SK-N-SH (cell line): ENCODE measurements around the gene CEP44. TPM values are rescaled to one million over a fixed set of nuclear protein-coding genes. Genes with fewer than 3 reads are reported as not detected.

ENCODE experiments used
- CTCF ChIA-PET: fragments of 300-600, 350-600 bp; formaldehyde crosslinking; extraction: SDS; loops from one replicate; lab custom pipeline; 2021; lab: Yijun Ruan, JAX
- POLR2A ChIA-PET: fragments of 350-600 bp; sonication (Branson Sonifier 250); formaldehyde crosslinking; extraction: SDS; loops from one replicate; lab custom pipeline; 2020; ENCODE audit warnings: antibody characterized with exemption, inconsistent platforms; lab: Yijun Ruan, JAX
- DNase-seq: peaks from one replicate; pipeline ENCODE4 v3.0.0; 2012
- H2AFZ ChIP-seq: fragments of 200-600 bp; sonication (generic); 2 replicates; pipeline ENCODE4 v1.8.1; 2016; ENCODE audit warnings: antibody characterized with exemption, mild to moderate bottlenecking, low read depth
- H3F3A ChIP-seq: fragments of 200-600 bp; sonication (generic); replicated peaks from 2 replicates; pipeline ENCODE3; 2016; ENCODE audit warnings: antibody characterized with exemption, mild to moderate bottlenecking; ENCODE audit not compliant: insufficient read depth
- H3K27ac ChIP-seq, 2 experiments: fragments of 200-500 bp in 1 of 2; fragments of 200-600 bp in 1 of 2; sonication (Bioruptor generic) in 1 of 2; sonication (generic), shearing (Covaris generic) in 1 of 2; 2 replicates each; pipeline versions ENCODE4 v1.5.1 to v1.6.1; 2014 to 2016; ENCODE audit warnings: low read depth in 2 of 2, inconsistent platforms in 1 of 2, low read length in 1 of 2, mild to moderate bottlenecking in 1 of 2, mixed read lengths in 1 of 2
- H3K27me3 ChIP-seq: fragments of 200-600 bp; sonication (generic), shearing (Covaris generic); 2 replicates; pipeline ENCODE4 v1.6.1; 2016; ENCODE audit warnings: mixed run types; ENCODE audit not compliant: insufficient read depth
- H3K36me3 ChIP-seq, 2 experiments: fragments of 200-500 bp in 1 of 2; fragments of 200-600 bp in 1 of 2; sonication (Bioruptor generic) in 1 of 2; sonication (generic) in 1 of 2; replicated peaks in 1 of 2; 2 replicates each; pipeline versions ENCODE3 to v1.5.1; 2014 to 2016; ENCODE audit warnings: low read length in 1 of 2, mild to moderate bottlenecking in 1 of 2; ENCODE audit not compliant: insufficient read depth in 2 of 2, control insufficient read depth in 1 of 2
- H3K4me1 ChIP-seq, 2 experiments: fragments of 200-500 bp in 1 of 2; fragments of 200-600 bp in 1 of 2; sonication (Bioruptor generic) in 1 of 2; sonication (generic), shearing (Covaris generic) in 1 of 2; 2 replicates each; pipeline versions ENCODE4 v1.5.1 to v1.6.1; 2014 to 2016; ENCODE audit warnings: low read depth in 1 of 2, low read length in 1 of 2, mixed run types in 1 of 2; ENCODE audit not compliant: insufficient read depth in 2 of 2, control insufficient read depth in 1 of 2
- H3K4me2 ChIP-seq: fragments of 200-600 bp; sonication (generic), shearing (Covaris generic); 2 replicates; pipeline ENCODE4 v1.6.1; 2017; ENCODE audit warnings: mixed run types
- H3K4me3 ChIP-seq, 2 experiments: fragments of 200-500 bp in 1 of 2; fragments of 200-600 bp in 1 of 2; sonication (Bioruptor generic) in 1 of 2; sonication (generic), shearing (Covaris generic) in 1 of 2; 2 replicates each; pipeline versions ENCODE4 v1.5.1 to v1.8.1; 2014 to 2016; ENCODE audit warnings: low read depth in 2 of 2, inconsistent platforms in 1 of 2, low read length in 1 of 2, mild to moderate bottlenecking in 1 of 2, mixed read lengths in 1 of 2, moderate library complexity in 1 of 2
- H3K79me2 ChIP-seq: fragments of 200-600 bp; sonication (generic); 2 replicates; pipeline ENCODE4 v1.8.1; 2017; ENCODE audit warnings: mild to moderate bottlenecking; ENCODE audit not compliant: insufficient read depth
- H3K9ac ChIP-seq: fragments of 200-600 bp; sonication (generic); 2 replicates; pipeline ENCODE4 v1.6.1; 2017; ENCODE audit warnings: mixed run types
- H3K9me2 ChIP-seq: fragments of 200-600 bp; sonication (generic); 2 replicates; pipeline ENCODE4 v1.6.1; 2017; ENCODE audit warnings: mixed run types
- H3K9me3 ChIP-seq: fragments of 200-600 bp; sonication (generic); 2 replicates; pipeline ENCODE4 v1.6.1; 2017; ENCODE audit warnings: mixed run types, mild to moderate bottlenecking, moderate library complexity
- H4K20me1 ChIP-seq: fragments of 200-600 bp; sonication (generic); 2 replicates; pipeline ENCODE4 v1.6.1; 2017; ENCODE audit warnings: mild to moderate bottlenecking, mixed run types; ENCODE audit not compliant: insufficient read depth
- FOXM1 ChIP-seq: IDR thresholded peaks from 2 replicates; pipeline ENCODE4 v1.4.0; 2012; ENCODE audit warnings: low read depth, mild to moderate bottlenecking
- IRF3 ChIP-seq: fragments of 150-350 bp; IDR thresholded peaks from 2 replicates; pipeline ENCODE4 v1.6.1; 2016; ENCODE audit warnings: mild to moderate bottlenecking, low read depth, low read length
- JUND ChIP-seq: IDR thresholded peaks from 2 replicates; pipeline ENCODE4 v1.4.0; 2012
- MXI1 ChIP-seq: IDR thresholded peaks from 2 replicates; pipeline ENCODE4 v1.6.1; 2012; ENCODE audit warnings: mild to moderate bottlenecking, low read depth, low read length, improper control_type of control experiment
- PBX3 ChIP-seq: IDR thresholded peaks from 2 replicates; pipeline ENCODE4; 2012
- RCOR1 ChIP-seq: fragments of 150-350 bp; IDR thresholded peaks from 2 replicates; pipeline ENCODE4 v1.6.1; 2017; ENCODE audit warnings: antibody characterized with exemption, low read length
- SIN3A ChIP-seq: IDR thresholded peaks from 2 replicates; pipeline ENCODE4 v1.6.1; 2012; ENCODE audit warnings: low read depth, mild to moderate bottlenecking, low read length, moderate library complexity, borderline replicate concordance
- SMC3 ChIP-seq: IDR thresholded peaks from 2 replicates; pipeline ENCODE4 v1.6.1; 2012; ENCODE audit warnings: low read depth, low read length, improper control_type of control experiment
- TAF1 ChIP-seq: IDR thresholded peaks from 2 replicates; pipeline ENCODE4 v1.6.1; 2012; ENCODE audit warnings: low read depth, mild to moderate bottlenecking, low read length, moderate library complexity, borderline replicate concordance
- TCF12 ChIP-seq: IDR thresholded peaks from 2 replicates; pipeline ENCODE4 v1.4.0; 2012
- YY1 ChIP-seq: IDR thresholded peaks from 2 replicates; pipeline ENCODE4 v1.4.0; 2012; ENCODE audit warnings: low read depth, mild to moderate bottlenecking
- WGBS: methylation state at CpG from one replicate; pipeline ENCODE4 v1.1.6; 2017; ENCODE audit warnings: low lambda C conversion rate; 5-methylcytosine and 5-hydroxymethylcytosine counted together
- polyA plus RNA-seq, 3 experiments: library from polyadenylated mRNA; depleted of rRNA; stranded (reverse); fragments of >200 nt; gene quantifications; 2 replicates each; pipeline ENCODE4 v1.2.3, GENCODE V29; 2012

Gene CEP44
- polyA plus RNA-seq, 1 of the 3 experiments (the other 2 are of a cell fraction): 3.8 TPM

- H3K27ac ChIP-seq: peak overlapping the region in 1 of 2 experiments; percentile 98; a peak in 2 of 4 replicates
- peak; percentile 68; the same call in 1 of the 2 replicates for TF ChIP-seq MXI1
- no peak for TF ChIP-seq FOXM1
- no peak for TF ChIP-seq YY1
- no peak for TF ChIP-seq IRF3
- no peak for TF ChIP-seq SMC3
- TF ChIP-seq, all 33 proteins: peak for 1
- Histone ChIP-seq H3K9me2 (no peaks in the 10 kb centered on the region; the same call in 1 of the 2 replicates), H3K9ac (no peak overlapping the region), H3F3A (peaks cover 10% of the 10 kb centered on the region), H3K4me3 (peak overlapping the region in 1 of 2 experiments; percentile 40; a peak in 3 of 4 replicates), H3K9me3 (no peaks in the 10 kb centered on the region), H2AFZ (no peak overlapping the region), H3K27me3 (no peaks in the 10 kb centered on the region), H3K79me2 (peaks cover 27% of the 10 kb centered on the region; the same call in 1 of the 2 replicates), H4K20me1 (no peaks in the 10 kb centered on the region), H3K36me3 (peaks cover 5 to 18% of the 10 kb centered on the region in 2 experiments), H3K4me2 (no peak overlapping the region), H3K4me1 (peaks cover 20 to 23% of the 10 kb centered on the region in 2 experiments; a peak in 3 of 4 replicates)
- 52% methylated on average over 6 of the region's 6 CpGs for WGBS
- no peak for DNase-seq
- ChIA-PET CTCF (interaction anchor here (0.8 to 1.4 kb wide), 6 partner anchors 9 to 143 kb away, joined by 3 to 5 read pairs (median 3); no protein-coding TSS in a partner anchor), POLR2A (interaction anchor here (0.7 to 1.8 kb wide), 12 partner anchors 46 to 756 kb away, joined by 3 to 14 read pairs (median 4); partner anchors contain the start of gene HAND2)
These were observed 20.9 kb upstream of the CEP44 start for GRCh38 chr4:174262624-174263444.

GRCh38 chr4:174263445-174263736 is 20.3 kb upstream of the CEP44 start:
- Histone ChIP-seq H3K9me3 (no peaks in the 10 kb centered on the region), H3K27me3 (no peaks in the 10 kb centered on the region), H3K36me3 (peaks cover under 1 to 14% of the 10 kb centered on the region in 2 experiments), H3K9ac (no peak overlapping the region), H3K79me2 (peaks cover 27% of the 10 kb centered on the region; the same call in 1 of the 2 replicates), H3F3A (peaks cover 13% of the 10 kb centered on the region), H3K4me2 (no peak overlapping the region), H3K4me1 (peaks cover 20 to 23% of the 10 kb centered on the region in 2 experiments; a peak in 3 of 4 replicates), H2AFZ (no peak overlapping the region), H4K20me1 (no peaks in the 10 kb centered on the region), H3K9me2 (no peaks in the 10 kb centered on the region; the same call in 1 of the 2 replicates), H3K4me3 (no peak overlapping the region; a peak in 1 of 4 replicates), H3K27ac (peak overlapping the region in 1 of 2 experiments; percentile 98; a peak in 2 of 4 replicates)
- POLR2A ChIA-PET: interaction anchor here (0.6 to 1.8 kb wide), 12 partner anchors 20 to 757 kb away, joined by 3 to 14 read pairs (median 4); partner anchors contain the start of genes CEP44, FBXO8 and HAND2
- no peak for DNase-seq
- WGBS: 74% methylated on average over 3 of the region's 3 CpGs
- TF ChIP-seq TCF12 (no peak), MXI1 (no peak), SMC3 (no peak), SIN3A (no peak), JUND (no peak), PBX3 (no peak), RCOR1 (no peak), TAF1 (no peak)
- CTCF ChIA-PET: interaction anchor here (0.8 to 1.4 kb wide), 5 partner anchors 9 to 70 kb away, joined by 3 to 5 read pairs (median 3); no protein-coding TSS in a partner anchor
